GM12873 (cell line): ENCODE measurements around the gene EXOC4.
A peak's percentile ranks its signal among the peaks of the same experiment; 100 is the strongest.

Experiments used
- TF ChIP-seq, protein P1 (sequence below): IDR thresholded peaks from 2 replicates; pipeline ENCODE4 v1.5.1; 2012; ENCODE audit warnings: low read depth, mild to moderate bottlenecking, moderate library complexity, low read length, control low read depth; ENCODE audit not compliant: insufficient read depth; ENCODE audit errors: missing control alignments

EXOC4 gene

DNA sequence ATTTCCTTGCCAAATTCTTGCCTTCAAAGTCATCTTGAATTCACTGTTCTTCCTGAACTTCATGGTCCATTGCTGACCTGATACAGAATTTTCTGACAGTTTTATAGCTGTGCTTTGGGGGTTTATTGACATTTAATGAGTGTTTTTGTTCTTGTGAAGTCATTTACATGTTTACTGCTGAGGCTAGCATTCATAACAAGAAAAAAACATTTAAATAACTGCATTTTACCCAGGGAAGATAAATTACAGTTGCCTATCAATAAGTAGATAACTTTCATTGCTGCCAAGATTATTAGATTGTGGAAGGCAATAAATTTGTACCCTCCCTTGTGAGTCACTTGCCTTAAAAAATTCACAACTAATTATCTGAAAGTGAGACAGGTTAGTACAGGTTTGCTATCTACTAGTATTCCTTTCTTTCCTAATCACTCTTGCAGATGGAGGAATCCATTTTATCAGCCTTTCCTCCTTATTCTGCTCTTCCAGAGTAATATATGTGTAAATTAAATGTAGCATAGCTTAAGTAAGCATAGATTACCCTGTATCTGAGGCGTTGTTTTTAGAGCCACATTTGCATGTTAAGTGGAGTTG is 178.4 kb downstream of the EXOC4 start:
- TF ChIP-seq, protein P1, sequence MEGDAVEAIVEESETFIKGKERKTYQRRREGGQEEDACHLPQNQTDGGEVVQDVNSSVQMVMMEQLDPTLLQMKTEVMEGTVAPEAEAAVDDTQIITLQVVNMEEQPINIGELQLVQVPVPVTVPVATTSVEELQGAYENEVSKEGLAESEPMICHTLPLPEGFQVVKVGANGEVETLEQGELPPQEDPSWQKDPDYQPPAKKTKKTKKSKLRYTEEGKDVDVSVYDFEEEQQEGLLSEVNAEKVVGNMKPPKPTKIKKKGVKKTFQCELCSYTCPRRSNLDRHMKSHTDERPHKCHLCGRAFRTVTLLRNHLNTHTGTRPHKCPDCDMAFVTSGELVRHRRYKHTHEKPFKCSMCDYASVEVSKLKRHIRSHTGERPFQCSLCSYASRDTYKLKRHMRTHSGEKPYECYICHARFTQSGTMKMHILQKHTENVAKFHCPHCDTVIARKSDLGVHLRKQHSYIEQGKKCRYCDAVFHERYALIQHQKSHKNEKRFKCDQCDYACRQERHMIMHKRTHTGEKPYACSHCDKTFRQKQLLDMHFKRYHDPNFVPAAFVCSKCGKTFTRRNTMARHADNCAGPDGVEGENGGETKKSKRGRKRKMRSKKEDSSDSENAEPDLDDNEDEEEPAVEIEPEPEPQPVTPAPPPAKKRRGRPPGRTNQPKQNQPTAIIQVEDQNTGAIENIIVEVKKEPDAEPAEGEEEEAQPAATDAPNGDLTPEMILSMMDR = no peak

DNA sequence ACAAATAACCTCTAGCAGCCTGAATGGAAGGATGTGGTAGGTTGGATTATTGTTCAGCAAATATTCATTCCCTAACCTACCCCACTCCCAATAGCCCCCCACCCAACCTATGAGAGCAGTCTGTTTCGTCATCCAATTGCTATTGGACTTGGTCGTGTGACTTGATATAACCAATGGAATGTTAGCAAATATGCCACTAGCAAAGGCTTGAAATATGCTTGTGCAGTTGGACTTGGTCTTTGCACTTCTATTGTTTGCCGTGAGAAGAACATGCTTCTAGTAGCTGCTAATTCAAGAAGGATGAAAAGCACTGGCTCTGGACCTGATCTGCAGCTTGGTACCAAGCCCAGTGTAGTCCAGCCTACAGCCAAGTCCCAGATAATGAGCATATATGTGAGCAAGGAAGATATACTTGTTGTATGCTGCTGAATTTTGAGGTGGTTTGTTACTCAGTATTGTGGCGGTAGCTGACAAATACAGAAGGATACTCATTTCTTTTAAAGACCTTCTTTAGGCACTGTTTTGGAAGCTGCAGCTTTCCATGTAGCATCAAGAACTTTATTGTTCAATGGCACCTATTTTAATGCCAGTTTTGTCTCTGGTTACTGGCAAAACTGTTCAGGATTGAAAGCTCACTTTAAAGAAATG is 180.4 kb downstream of the EXOC4 start:
- TF ChIP-seq, protein P1 = no peak

DNA sequence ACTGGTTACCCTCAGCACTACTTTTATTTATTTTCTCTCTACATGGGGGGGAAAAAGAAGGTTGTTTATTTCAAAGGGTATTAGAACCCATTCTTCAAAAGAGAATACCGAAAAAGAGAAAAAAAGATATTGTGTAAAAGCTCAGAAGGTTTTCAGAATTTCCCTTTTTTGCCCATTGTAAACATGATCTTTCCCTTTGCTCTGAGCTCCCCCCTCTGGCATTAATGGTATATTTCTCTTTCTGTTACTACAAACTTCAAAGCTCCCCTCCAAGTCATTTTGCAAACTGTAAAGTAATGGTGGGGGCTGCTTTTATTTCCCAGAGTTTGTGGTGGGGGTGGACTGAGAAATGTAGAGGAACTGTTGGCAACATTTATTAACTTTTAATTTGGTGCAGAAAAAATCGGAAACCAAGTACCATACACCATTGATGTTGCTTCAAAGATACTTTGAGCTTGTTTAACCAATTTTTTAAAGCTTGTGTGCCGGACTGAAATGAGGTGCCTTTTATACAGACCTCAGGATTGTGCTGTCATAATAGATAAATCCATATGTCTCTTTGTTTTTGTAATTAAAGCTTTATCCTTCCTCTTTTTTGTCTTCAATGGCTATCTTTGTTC is 181.5 kb downstream of the EXOC4 start:
- TF ChIP-seq, protein P1 = peak; percentile 39

DNA sequence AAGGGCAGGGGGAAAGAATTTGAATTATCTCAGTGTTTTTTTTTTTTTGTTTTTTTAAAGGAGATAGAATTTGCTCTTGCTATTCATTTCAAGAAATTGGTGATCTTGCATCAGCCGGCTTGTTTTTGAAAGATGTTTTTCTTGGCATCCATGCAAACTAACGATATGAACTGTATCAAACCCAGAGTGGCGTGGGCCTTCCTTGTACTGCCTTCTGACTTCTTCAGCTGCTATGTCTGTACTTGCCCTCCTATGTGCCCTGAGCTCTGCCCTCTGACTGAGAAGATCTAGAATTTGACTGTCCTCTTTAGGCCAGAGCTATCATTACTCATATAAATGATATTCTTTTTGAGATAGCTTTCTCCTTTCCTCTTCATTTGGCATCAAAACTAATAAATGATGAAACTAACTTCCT is 183.1 kb downstream of the EXOC4 start:
- TF ChIP-seq, protein P1 = no peak

DNA sequence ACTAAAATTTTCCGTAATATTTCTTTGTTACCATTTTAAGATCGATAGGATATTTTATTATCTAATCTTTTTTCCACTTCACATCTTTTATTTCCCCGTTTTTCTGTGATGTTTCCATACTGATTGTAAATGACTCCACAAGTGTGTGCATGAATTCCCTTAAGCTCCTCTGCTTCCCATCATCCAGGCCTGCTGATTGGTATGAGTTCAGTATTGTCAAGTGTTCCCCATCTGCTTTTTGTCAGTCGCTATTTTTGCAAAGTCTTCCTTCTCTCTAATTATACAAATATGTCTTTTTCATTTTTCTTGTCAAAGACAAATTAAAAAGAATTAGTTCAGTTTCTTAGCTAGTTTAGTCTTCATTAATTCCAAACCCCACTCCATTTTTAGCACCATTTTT is 184.7 kb downstream of the EXOC4 start:
- TF ChIP-seq, protein P1 = no peak

DNA sequence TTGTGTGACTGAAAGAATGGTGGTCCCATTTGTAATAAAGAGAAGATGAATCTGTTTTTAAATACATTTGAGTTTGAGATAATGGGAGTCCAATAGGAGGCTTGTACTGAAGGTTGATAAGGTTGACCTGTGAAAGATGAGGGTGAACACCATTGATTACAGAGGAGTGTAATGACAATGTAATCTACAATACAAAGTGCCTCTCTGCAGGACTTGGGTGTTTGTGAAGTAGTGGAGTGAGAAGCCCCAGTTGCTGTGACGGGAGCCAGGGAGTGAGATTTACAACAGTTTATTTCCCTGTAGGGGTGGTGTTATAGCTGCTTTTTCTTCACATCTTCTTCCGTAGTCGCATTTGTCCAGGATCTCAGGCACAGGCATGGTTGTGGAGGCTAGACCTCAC is 189.9 kb downstream of the EXOC4 start:
- TF ChIP-seq, protein P1 = no peak

DNA sequence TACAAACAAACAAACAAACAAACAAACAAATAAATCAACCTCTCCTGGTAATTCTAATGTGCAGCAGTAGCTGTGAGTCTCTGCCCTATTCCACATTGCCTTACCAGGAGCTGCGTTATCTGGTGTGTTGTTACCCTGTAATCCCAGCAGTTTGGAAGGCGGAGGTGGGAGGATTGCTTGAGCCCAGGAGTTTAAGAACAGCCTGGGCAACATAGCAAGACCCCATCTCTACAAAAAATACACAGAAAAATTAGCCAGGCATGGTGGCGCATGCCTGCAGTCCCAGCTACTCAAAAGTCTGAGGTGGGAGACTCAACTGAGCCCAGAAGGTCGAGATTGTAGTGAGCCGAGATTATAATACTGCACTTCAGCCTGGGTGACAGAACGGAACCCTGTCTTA is 192.7 kb downstream of the EXOC4 start:
- TF ChIP-seq, protein P1 = no peak
